Osteoblast (primary cell): ENCODE measurements around the gene CRYL1. TPM values are rescaled to one million over a fixed set of nuclear protein-coding genes. Genes with fewer than 3 reads are reported as not detected.
A peak's percentile ranks its signal among the peaks of the same experiment; 100 is the strongest.

Experiments used
- DNase-seq: peaks from one replicate; pipeline ENCODE4 v3.0.0; 2011; ENCODE audit warnings: low spot score, mixed read lengths; ENCODE audit not compliant: insufficient read length; ENCODE audit errors: missing footprints
- H2AFZ ChIP-seq: 2 replicates; pipeline ENCODE4 v1.6.0; 2011; ENCODE audit warnings: mild to moderate bottlenecking, low read length
- H3K27ac ChIP-seq: 2 replicates; pipeline ENCODE4 v1.5.1; 2011; ENCODE audit warnings: mild to moderate bottlenecking, low read depth, low read length, moderate library complexity
- H3K27me3 ChIP-seq: 2 replicates; pipeline ENCODE4 v1.6.0; 2012; ENCODE audit warnings: mild to moderate bottlenecking, control low read depth, inconsistent platforms, low read length, moderate library complexity; ENCODE audit not compliant: insufficient read depth
- H3K36me3 ChIP-seq: 2 replicates; pipeline ENCODE4 v1.5.1; 2011; ENCODE audit warnings: mild to moderate bottlenecking, low read length, control low read depth, moderate library complexity; ENCODE audit not compliant: insufficient read depth
- H3K4me1 ChIP-seq: 2 replicates; pipeline ENCODE4 v1.5.1; 2011; ENCODE audit warnings: mild to moderate bottlenecking, low read length, control low read depth, moderate library complexity; ENCODE audit not compliant: insufficient read depth
- H3K4me2 ChIP-seq: 2 replicates; pipeline ENCODE4 v1.6.0; 2011; ENCODE audit warnings: mild to moderate bottlenecking, low read length; ENCODE audit not compliant: insufficient read depth
- H3K4me3 ChIP-seq: fragments of 200-600 bp; sonication (generic); 3 replicates; pipeline ENCODE4 v1.5.1; 2012; ENCODE audit warnings: mild to moderate bottlenecking, low read length, inconsistent platforms; ENCODE audit not compliant: insufficient read depth
- H3K79me2 ChIP-seq: 2 replicates; pipeline ENCODE4 v1.6.0; 2012; ENCODE audit warnings: mild to moderate bottlenecking, low read length, control low read depth, inconsistent platforms; ENCODE audit not compliant: insufficient read depth
- H3K9me3 ChIP-seq: 2 replicates; pipeline ENCODE4 v1.5.1; 2011; ENCODE audit warnings: low read depth, low read length, control low read depth
- H4K20me1 ChIP-seq: 2 replicates; pipeline ENCODE4 v1.6.0; 2012; ENCODE audit warnings: mild to moderate bottlenecking, low read length, control low read depth; ENCODE audit not compliant: insufficient read depth
- CTCF ChIP-seq: IDR thresholded peaks from 2 replicates; pipeline ENCODE4 v1.5.1; 2011; ENCODE audit warnings: mild to moderate bottlenecking, low read depth, low read length, moderate library complexity; ENCODE audit errors: extremely low read depth
- total RNA-seq: library from RNA; depleted of rRNA; stranded (reverse); fragments of >200 nt; gene quantifications from 2 replicates; pipeline ENCODE4 v1.2.3, GENCODE V29; 2012

CRYL1 gene
- total RNA-seq, 1 donor = 12.7 TPM

GRCh38 chr13:20414546-20415305 lies 110.9 kb downstream of the CRYL1 start:
- Histone ChIP-seq H3K4me2 (no peak overlapping the region), H3K36me3 (peaks cover 2% of the 10 kb centered on the region), H3K27me3 (peaks cover 20% of the 10 kb centered on the region), H3K9me3 (no peaks in the 10 kb centered on the region), H2AFZ (no peak overlapping the region), H3K79me2 (no peaks in the 10 kb centered on the region), H3K27ac (no peak overlapping the region), H3K4me3 (no peak overlapping the region), H4K20me1 (no peaks in the 10 kb centered on the region), H3K4me1 (no peaks in the 10 kb centered on the region)
- no peak for TF ChIP-seq CTCF
- DNase-seq = peak; percentile 52

- peaks cover 2% of the 10 kb centered on the region for H3K36me3 ChIP-seq
- peak; percentile 18 for DNase-seq
- no peaks in the 10 kb centered on the region for H3K4me1 ChIP-seq
- H3K4me2 ChIP-seq = no peak overlapping the region
- no peak for TF ChIP-seq CTCF
- H3K9me3 ChIP-seq = no peaks in the 10 kb centered on the region
- H2AFZ ChIP-seq = no peak overlapping the region
- H3K27me3 ChIP-seq = peaks cover 17% of the 10 kb centered on the region
- H3K27ac ChIP-seq = no peak overlapping the region
- no peaks in the 10 kb centered on the region for H4K20me1 ChIP-seq
- no peaks in the 10 kb centered on the region for H3K79me2 ChIP-seq
- H3K4me3 ChIP-seq = no peak overlapping the region
Measured at GRCh38 chr13:20412691-20413355, 112.8 kb downstream of the CRYL1 start.

GRCh38 chr13:20411638-20412342 lies 113.9 kb downstream of the CRYL1 start:
- no peak for TF ChIP-seq CTCF
- Histone ChIP-seq H3K36me3 (no peaks in the 10 kb centered on the region), H3K9me3 (no peaks in the 10 kb centered on the region), H2AFZ (no peak overlapping the region), H3K27me3 (peaks cover 11% of the 10 kb centered on the region), H3K4me3 (no peak overlapping the region), H3K4me1 (no peaks in the 10 kb centered on the region), H3K4me2 (no peak overlapping the region), H3K27ac (no peak overlapping the region), H4K20me1 (no peaks in the 10 kb centered on the region), H3K79me2 (no peaks in the 10 kb centered on the region)
- no peak for DNase-seq

GRCh38 chr13:20410726-20411125 lies 114.9 kb downstream of the CRYL1 start:
- H3K4me1 ChIP-seq = no peaks in the 10 kb centered on the region
- TF ChIP-seq CTCF = no peak
- no peak overlapping the region for H3K4me3 ChIP-seq
- no peak overlapping the region for H3K27ac ChIP-seq
- no peak for DNase-seq
- no peaks in the 10 kb centered on the region for H3K9me3 ChIP-seq
- no peak overlapping the region for H2AFZ ChIP-seq
- H3K36me3 ChIP-seq = no peaks in the 10 kb centered on the region
- no peak overlapping the region for H3K4me2 ChIP-seq
- H3K27me3 ChIP-seq = peaks cover 4% of the 10 kb centered on the region
- no peaks in the 10 kb centered on the region for H4K20me1 ChIP-seq
- no peaks in the 10 kb centered on the region for H3K79me2 ChIP-seq
